Uterus (tissue), 4 donors: Measurements from ENCODE around the gene FKBP4. TPM values are rescaled to one million over a fixed set of nuclear protein-coding genes. Genes with fewer than 3 reads are reported as not detected.

ENCODE experiments used
- DNase-seq, 2 donors: peaks; one replicate each; pipeline ENCODE4 v3.0.0-alpha.2; 2019 to 2020
- H3K27ac ChIP-seq, 2 donors: fragments of 200-600 bp; sonication (generic); 1 replicate in 1 of 2; 2 replicates in 1 of 2; pipeline ENCODE4 v1.5.1; 2016 to 2018
- H3K27me3 ChIP-seq, 2 donors: fragments of 200-600 bp; sonication (generic); one replicate each; pipeline ENCODE4 v1.5.1; 2018 to 2019; ENCODE audit warnings: control low read depth in 1 of 2
- H3K36me3 ChIP-seq, 2 donors: fragments of 200-600 bp; sonication (generic); one replicate each; pipeline ENCODE4 v1.5.1; 2019; ENCODE audit warnings: control low read depth in 1 of 2
- H3K4me1 ChIP-seq, 2 donors: fragments of 200-600 bp; sonication (generic); one replicate each; pipeline ENCODE4 v1.5.1; 2018 to 2019; ENCODE audit warnings: control low read depth in 1 of 2
- H3K4me3 ChIP-seq, 2 donors: fragments of 200-600 bp; sonication (generic); 1 replicate in 1 of 2; 2 replicates in 1 of 2; pipeline ENCODE4 v1.5.1; 2018 to 2019; ENCODE audit warnings: mild to moderate bottlenecking in 1 of 2
- H3K9me3 ChIP-seq, 2 donors: fragments of 200-600 bp; sonication (generic); one replicate each; pipeline ENCODE4 v1.5.1; 2019; ENCODE audit warnings: control low read depth in 1 of 2
- POLR2A ChIP-seq, 2 donors: fragments of 450-650 bp; IDR thresholded peaks; one replicate each; pipeline ENCODE4 v1.6.1; 2016; ENCODE audit warnings: antibody characterized with exemption in 2 of 2, mild to moderate bottlenecking in 1 of 2, moderate library complexity in 1 of 2
- intact Hi-C: fragments of 100-400 bp; cut with DNase I; formaldehyde crosslinking; loops from one replicate; pipeline ENCODE4 v1.15.1; 2023; ENCODE audit warnings: low total_unique reads
- total RNA-seq, 4 donors: library from RNA; depleted of rRNA in 3 of 4; stranded (reverse); fragments of >200 nt in 3 of 4; gene quantifications; one replicate each; pipeline versions ENCODE4 v1.1.0 to v1.2.4, GENCODE V29; 2014 to 2023
- TF ChIP-seq, protein P1 (sequence below), 4 experiments: fragments of 200-600 bp in 2 of 4; fragments of 450-650 bp in 2 of 4; sonication (generic) in 2 of 4; IDR thresholded peaks; one replicate each; pipeline ENCODE4 v1.5.1; 2016 to 2019; ENCODE audit warnings: antibody characterized with exemption in 4 of 4, mild to moderate bottlenecking in 2 of 4, moderate library complexity in 1 of 4
- donor health status: DM: yes; HTN: yes; CAD: no.

FKBP4 gene
- total RNA-seq, 4 donors from 2014 or later: 8.5 to 59.0 (median 36.7) TPM

DNA sequence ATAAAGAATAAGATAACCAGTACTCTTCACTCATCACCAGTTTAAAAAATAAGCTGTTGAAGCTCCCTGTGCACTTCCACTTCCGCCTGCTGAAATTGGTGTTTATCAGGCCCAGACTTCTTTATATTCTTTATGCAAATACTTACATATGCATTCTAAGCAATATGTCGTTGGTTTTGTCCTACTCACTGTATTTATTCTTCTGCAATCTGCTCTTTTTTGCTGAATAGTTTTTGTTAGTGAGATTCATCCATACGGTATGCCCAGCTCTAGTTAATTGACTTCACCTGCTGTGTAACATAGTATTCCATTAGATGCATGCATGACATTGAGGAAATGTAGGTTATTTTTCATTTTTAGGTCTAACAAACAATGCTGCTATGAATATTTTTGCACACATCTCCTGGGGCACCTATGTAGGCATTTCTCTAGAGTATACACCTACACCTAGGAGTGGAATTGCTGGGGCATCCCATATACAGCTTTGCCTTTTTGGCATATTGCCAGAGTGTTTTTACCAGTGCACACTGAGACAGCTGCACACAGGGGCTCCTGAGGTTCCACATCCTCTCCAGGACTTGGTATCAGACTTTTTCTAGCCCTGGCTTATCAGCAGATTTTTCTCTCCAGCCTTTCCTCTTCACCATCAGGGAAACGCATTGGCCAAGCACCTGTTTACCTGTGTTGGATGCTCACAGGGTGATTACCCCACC, 41.1 kb downstream of the FKBP4 start:
- H3K9me3 ChIP-seq: no peaks in the 10 kb centered on the region
- no peak overlapping the region for H3K27ac ChIP-seq
- no peak for DNase-seq
- no peak overlapping the region for H3K4me3 ChIP-seq
- peaks cover 0 to 8% of the 10 kb centered on the region in 2 donors for H3K4me1 ChIP-seq
- intact Hi-C loops: no loop called here
- H3K27me3 ChIP-seq: no peaks in the 10 kb centered on the region
- no peak for TF ChIP-seq POLR2A (IDR thresholded peaks at IDR 0.05)
- TF ChIP-seq, protein P1, sequence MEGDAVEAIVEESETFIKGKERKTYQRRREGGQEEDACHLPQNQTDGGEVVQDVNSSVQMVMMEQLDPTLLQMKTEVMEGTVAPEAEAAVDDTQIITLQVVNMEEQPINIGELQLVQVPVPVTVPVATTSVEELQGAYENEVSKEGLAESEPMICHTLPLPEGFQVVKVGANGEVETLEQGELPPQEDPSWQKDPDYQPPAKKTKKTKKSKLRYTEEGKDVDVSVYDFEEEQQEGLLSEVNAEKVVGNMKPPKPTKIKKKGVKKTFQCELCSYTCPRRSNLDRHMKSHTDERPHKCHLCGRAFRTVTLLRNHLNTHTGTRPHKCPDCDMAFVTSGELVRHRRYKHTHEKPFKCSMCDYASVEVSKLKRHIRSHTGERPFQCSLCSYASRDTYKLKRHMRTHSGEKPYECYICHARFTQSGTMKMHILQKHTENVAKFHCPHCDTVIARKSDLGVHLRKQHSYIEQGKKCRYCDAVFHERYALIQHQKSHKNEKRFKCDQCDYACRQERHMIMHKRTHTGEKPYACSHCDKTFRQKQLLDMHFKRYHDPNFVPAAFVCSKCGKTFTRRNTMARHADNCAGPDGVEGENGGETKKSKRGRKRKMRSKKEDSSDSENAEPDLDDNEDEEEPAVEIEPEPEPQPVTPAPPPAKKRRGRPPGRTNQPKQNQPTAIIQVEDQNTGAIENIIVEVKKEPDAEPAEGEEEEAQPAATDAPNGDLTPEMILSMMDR (IDR thresholded peaks at IDR 0.05): no peak
- no peaks in the 10 kb centered on the region for H3K36me3 ChIP-seq

DNA sequence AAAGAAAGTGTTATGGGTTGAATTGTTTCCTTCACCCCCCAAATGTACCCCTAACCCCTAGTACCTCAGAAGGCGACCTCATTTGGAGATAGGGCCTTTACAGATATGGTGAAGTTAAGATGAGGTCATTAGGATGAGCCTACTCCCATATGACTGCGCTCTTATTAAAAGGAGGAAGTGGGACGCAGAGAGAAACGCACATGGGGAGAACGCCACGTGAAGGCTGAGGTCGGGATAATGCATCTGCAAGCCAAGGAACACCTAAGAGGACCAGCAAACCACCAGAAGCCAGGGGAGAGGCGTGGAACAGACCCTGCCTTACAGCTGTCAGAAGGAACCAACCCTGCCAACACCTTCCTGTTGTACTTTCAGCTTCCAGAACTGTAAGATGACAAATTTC, 41.8 kb downstream of the FKBP4 start:
- TF ChIP-seq, protein P1 (IDR thresholded peaks at IDR 0.05): no peak
- no peak for TF ChIP-seq POLR2A (IDR thresholded peaks at IDR 0.05)

DNA sequence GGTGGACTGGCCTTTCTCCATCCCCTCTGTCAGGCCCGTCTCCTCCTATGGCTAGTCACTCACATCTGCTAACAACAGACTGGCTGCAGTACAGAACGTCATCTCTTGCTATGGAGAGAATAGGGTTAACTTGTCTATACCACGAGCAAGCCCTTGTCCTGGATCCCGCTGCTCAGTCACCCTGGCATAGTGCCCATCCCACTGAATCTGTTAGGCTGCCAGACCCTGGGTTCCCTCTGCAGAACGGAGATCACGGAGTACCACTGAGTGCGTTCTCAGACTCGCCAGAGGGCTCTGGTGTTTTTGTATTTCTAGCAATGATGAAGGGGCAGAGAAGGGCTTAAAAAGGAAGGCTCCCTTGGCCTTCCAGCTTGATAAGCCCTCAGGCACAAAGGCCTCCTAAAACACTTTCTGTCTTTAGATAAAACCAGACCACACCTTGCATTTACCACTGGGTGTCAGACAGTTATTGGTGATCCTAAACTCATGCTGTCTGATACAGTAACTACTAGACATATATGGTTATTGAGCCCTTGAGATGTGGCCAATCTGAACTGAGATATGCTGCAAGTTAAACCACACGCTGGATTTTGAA, 46.4 kb downstream of the FKBP4 start:
- Histone ChIP-seq H3K27ac (no peak overlapping the region), H3K4me3 (no peak overlapping the region), H3K27me3 (no peaks in the 10 kb centered on the region), H3K9me3 (no peaks in the 10 kb centered on the region), H3K4me1 (no peaks in the 10 kb centered on the region), H3K36me3 (no peaks in the 10 kb centered on the region)
- intact Hi-C loops: no loop called here
- no peak for DNase-seq
- TF ChIP-seq, protein P1 (IDR thresholded peaks at IDR 0.05): no peak
- TF ChIP-seq POLR2A (IDR thresholded peaks at IDR 0.05): no peak

More for the DNA sequence above, 41.8 kb downstream of the FKBP4 start:
- H3K4me1 ChIP-seq: peaks cover 0 to 8% of the 10 kb centered on the region in 2 donors
- no peaks in the 10 kb centered on the region for H3K27me3 ChIP-seq
- intact Hi-C loops: no loop called here
- DNase-seq: no peak
- no peaks in the 10 kb centered on the region for H3K9me3 ChIP-seq
- no peak overlapping the region for H3K4me3 ChIP-seq
- H3K36me3 ChIP-seq: no peaks in the 10 kb centered on the region
- no peak overlapping the region for H3K27ac ChIP-seq

DNA sequence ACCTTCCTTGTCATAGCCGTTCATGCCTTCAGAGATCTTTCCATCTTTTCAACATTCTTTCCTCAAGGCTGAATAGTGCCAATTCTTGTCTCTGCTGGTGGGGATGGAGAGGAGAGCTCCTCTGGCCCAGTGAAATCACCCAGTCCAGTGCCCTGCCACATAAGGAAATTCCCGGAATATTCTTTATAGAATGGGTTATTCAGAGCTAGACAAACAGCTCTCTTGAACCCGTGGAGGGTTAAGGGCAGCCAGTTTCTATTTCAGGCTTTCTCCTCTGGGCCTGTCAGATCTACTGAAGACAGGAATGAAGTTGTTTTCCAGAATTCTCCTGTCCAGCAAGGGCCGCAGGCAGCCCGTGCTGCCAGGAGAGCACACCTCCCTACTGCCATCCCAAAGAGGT, 48.2 kb downstream of the FKBP4 start:
- TF ChIP-seq, protein P1 (IDR thresholded peaks at IDR 0.05): no peak
- TF ChIP-seq POLR2A (IDR thresholded peaks at IDR 0.05): no peak
- Histone ChIP-seq H3K27ac (no peak overlapping the region), H3K9me3 (no peaks in the 10 kb centered on the region), H3K36me3 (no peaks in the 10 kb centered on the region), H3K4me1 (no peaks in the 10 kb centered on the region), H3K27me3 (no peaks in the 10 kb centered on the region), H3K4me3 (no peak overlapping the region)
- intact Hi-C loops: no loop called here
- DNase-seq: no peak

DNA sequence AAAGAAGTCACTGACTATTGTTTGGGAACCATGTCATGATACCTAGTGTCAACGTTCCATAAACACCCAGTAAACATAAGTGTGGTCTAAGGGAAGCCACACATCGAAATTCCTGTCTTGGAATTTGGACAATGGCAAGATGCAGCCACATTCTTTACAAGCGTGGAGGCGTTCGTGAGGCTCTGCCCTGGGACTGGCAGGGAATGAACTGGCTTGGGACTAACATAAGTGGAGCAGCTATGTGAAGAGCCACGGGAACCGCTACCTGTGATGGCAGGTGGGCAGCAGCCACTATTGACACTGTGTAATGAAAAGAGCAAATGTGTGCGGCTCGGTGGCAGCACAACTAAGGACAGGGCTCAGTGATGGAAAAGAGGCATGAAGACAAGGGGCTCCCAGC, 50.0 kb downstream of the FKBP4 start:
- TF ChIP-seq, protein P1 (IDR thresholded peaks at IDR 0.05): no peak
- no peak for TF ChIP-seq POLR2A (IDR thresholded peaks at IDR 0.05)
- H3K9me3 ChIP-seq: no peaks in the 10 kb centered on the region
- no peaks in the 10 kb centered on the region for H3K36me3 ChIP-seq
- intact Hi-C loops: no loop called here
- H3K27me3 ChIP-seq: no peaks in the 10 kb centered on the region
- peak overlapping the region in 1 of 2 donors; percentile 25 for H3K27ac ChIP-seq
- no peak overlapping the region for H3K4me3 ChIP-seq
- no peaks in the 10 kb centered on the region for H3K4me1 ChIP-seq
- DNase-seq: no peak
